Body of pancreas (tissue), 4 donors: ENCODE results near the gene BAHCC1.

Source experiments
- CTCF ChIP-seq, 7 experiments: fragments of 450-650 bp in 4 of 7; fragments of 200-600 bp in 3 of 7; sonication (generic) in 3 of 7; IDR thresholded peaks; one replicate each; pipeline ENCODE4 v1.5.1; 2016 to 2019; ENCODE audit warnings: antibody characterized with exemption in 7 of 7
- POLR2A ChIP-seq, 3 donors: fragments of 450-650 bp; IDR thresholded peaks; one replicate each; pipeline ENCODE4 v1.6.1; 2016; ENCODE audit warnings: antibody characterized with exemption in 3 of 3, mild to moderate bottlenecking in 2 of 3

GRCh38 chr17:81432941-81433340 is 37.7 kb downstream of the BAHCC1 start:
- TF ChIP-seq CTCF (IDR thresholded peaks at IDR 0.05) (peak in 1 of 7 experiments; percentile 14), POLR2A (IDR thresholded peaks at IDR 0.05) (no peak)
